HPDE6-E6E7 (cell line): ENCODE results near the gene GLRA2.
"Not testable (repeated sequence)": the region's sequence is repeated elsewhere in the genome, so short reads cannot be mapped to it uniquely, and the experiment has no call there.

Experiments used
- DNase-seq: peaks from one replicate; pipeline ENCODE4 v3.0.0; 2011; ENCODE audit warnings: missing footprints; ENCODE audit errors: extremely low spot score

Gene GLRA2

DNA sequence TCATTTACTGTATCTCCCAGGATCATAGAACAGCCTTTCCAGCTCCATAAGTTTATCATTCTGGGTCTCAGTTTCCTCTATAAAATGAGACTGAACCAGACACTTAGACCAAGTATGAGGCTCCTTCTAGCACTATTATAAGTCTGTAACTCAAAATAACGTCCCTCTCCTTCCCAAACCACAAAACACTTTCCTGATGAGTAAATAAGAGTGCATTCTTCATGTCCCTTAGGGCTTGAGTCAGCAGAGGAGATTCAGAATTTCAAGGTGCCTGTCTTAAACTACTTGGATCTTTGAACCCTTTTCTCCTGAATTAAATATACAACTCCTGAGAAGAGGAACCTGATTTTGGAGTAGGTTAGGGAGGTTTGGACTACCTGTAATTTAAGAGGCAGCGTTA is 62.6 kb downstream of the GLRA2 start:
- no peak for DNase-seq

DNA sequence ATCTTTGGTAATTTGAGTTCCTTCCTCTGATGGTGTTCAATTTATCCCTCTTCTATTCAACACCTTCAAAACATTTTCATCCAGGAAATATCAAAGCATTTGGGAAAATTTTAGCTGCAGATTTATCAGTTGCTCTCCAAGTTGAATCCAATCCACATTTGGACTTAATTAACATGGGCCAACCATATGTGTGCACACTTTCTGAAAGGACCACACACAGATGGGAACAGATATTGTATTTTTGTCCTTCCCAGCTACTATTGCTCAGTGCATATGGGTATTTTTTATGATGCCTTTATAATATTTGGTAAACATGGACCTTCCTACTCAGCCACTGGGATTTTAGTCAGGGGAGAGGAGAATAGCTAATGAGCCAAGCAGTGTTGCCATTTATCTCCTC is 65.2 kb downstream of the GLRA2 start:
- DNase-seq: no peak

DNA sequence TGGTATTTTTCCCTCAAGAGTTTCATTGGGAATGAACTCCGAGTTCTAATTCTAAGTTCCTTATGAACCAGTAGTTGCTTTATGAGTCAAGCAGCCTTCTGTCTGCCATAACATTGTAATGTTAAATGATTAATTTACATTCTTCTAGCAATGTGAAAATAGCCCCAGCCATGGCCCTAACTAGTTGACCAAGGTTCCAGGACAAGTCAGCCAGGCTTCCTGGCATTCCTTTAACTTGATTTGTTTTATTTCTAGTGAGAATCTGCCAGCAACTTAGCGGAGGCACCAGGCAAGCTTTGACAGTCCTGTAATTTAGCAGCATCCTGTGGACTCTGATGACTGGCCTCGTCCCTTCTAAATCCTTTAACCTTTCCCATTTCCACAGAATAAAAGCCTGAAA is 69.0 kb downstream of the GLRA2 start:
- DNase-seq: no peak

DNA sequence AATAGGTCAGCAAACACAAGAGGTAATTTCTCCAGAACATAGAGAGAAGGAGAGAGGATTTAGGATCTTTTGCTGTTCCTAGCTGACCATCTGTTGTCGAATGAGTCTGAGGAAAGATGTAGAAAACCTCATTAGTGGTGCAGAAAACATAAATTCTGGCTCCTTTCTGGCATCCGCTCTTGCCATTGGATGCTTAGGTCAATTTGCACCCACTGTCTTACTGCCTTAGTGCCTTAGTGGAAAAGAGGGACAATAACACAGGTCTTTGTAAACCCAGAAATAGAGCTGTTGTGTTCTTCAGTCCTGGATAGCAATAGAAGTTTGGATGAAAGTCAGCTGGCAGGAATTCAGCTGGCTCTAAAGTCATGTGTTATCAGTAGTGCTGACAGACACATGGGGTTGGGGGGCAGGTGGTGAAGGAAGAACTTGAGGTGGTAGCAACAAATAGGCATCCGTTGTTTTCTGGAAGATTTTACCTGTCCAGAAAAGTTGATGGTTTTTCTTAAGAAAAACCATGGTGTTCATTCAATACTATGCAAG is 78.2 kb downstream of the GLRA2 start:
- no peak for DNase-seq

DNA sequence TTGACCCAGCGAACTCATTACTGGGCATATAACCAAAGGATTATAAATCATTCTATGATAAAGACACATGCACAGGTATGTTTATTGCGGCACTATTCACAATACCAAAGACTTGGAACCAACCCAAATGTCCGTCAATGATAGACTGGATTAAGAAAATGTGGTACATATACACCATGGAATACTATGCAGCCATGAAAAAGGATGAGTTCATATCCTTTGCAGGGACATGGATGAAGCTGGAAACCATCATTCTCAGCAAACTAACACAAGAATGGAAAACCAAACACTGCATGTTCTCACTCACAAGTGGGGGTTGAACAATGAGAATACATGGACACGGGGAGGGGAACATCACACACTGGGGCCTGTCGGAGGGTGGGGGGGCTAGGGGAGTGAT is 83.1 kb downstream of the GLRA2 start:
- not testable (repeated sequence) for DNase-seq

GRCh38 chrX:14616301-14616700 is 87.0 kb downstream of the GLRA2 start:
- DNase-seq: no peak

GRCh38 chrX:14616836-14617235 is 87.5 kb downstream of the GLRA2 start:
- no peak for DNase-seq

GRCh38 chrX:14618177-14618965 is 89.0 kb downstream of the GLRA2 start:
- no peak for DNase-seq

DNA sequence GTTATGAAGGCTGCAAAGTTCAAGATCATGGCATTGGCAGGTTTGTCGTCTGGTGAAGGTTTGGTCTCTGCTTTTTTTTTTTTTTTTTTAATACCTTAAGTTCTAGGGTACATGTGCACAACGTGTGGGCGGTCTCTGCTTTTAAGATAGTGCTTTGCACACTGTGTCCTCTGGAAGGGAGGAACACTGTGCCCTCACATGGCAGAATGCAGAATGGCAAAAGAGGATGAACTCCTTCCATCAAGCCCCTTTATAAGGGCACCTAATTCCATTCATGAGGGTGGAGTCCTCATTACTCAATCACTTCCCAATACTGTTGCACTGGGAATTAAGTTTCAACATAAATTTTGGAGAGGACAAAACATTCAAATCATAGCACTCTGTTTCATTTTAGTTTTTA is 101.4 kb downstream of the GLRA2 start:
- no peak for DNase-seq

GRCh38 chrX:14641681-14642655 is 112.6 kb downstream of the GLRA2 start:
- DNase-seq: no peak

- DNase-seq: no peak
Measured at GRCh38 chrX:14660970-14661369, 131.6 kb downstream of the GLRA2 start.

DNA sequence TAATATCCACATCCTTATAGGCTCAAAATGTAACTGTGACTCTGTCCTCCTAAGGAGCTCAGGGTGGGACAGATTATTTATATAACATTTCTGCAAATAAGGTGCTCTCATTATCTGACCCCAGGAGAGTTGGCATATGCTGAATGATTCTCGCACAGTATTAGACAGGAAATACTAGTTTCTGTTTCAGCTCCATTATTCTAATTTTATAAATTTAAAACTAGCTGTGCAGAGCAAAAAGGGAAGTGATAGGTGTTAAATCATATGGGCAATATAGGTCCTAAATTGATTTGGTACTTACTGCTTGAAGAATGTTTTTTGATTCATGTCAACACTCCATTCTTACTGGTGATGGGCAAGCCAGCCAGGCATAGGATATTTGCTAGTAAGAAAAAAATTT is 141.5 kb downstream of the GLRA2 start:
- DNase-seq: no peak

- DNase-seq: no peak
Measured at GRCh38 chrX:14672611-14673172, 143.4 kb downstream of the GLRA2 start.

DNA sequence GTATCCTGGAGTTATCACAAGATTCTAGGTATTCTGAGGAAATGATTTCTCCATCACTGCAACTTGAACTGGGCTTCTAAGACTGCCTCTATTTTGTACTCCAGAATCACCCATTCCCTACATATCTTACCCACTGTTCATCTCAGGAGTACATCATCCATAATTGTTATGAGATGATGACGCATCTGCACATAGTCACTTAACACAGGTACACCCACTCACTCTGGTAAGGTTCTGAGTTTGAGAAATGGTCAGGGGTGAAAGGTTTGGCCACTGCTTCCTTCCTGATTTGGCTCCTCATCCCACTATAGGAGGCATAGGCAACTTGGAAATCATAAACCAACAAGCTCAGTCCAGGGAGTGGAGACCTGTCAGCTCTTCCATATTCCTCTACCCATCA is 143.9 kb downstream of the GLRA2 start:
- no peak for DNase-seq

DNA sequence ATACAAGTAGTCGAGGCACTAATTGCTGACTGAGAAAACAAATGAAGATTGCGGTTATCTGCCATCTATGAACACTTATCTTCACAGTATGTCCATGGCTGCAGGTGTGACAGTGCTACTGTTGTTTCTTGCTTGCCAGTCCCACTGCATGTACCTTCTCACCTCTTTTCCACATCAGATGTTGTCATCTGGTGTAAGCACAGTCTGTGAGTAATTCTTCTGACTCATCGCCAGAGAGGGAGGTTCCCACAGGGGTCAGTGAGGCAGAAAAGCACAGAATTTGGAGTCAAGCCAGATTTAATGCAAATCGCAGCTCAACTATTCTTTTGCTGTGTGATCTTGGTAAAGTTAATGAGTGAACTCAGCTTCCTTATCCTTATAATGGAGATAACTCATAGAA is 144.4 kb downstream of the GLRA2 start:
- peak; percentile 64 for DNase-seq

DNA sequence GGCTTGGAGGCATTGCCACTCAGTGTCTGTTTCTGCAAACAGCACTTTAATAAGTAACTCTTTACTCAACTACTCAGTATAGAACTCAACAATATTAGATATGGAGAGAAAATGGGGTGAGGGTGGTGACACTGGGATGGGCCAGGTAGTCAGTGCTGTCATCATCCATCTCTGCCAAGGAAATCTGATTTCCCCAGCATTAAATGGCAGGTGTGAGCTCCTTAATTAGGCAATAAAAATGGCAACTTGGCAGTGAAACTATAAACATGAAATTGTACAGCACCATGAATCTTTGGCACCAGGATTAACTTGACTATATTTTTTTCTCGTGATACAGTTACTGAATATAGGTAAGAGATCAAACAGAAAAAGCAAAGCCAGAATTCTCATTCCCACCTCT is 146.2 kb downstream of the GLRA2 start:
- DNase-seq: no peak

DNA sequence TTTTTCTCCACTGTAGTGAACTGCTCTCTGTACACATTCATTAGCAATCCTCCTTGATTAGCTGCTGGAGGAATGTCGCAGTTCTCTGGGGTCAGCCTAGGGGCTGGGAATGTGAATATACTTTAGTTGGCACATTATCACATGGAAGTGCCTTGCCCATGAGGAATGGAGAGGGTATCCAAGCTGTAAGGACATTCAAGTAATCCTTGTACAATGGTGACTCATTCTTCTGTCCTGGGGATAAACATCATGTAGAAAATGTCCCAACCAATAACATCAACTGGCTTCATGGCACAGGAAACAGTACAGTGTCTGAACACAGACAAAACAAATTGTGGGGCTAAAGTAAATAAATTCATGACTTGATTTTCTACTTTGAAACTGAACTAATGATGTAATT is 147.1 kb downstream of the GLRA2 start:
- DNase-seq: no peak

GRCh38 chrX:14688331-14688730 is 159.0 kb downstream of the GLRA2 start:
- DNase-seq: not testable (repeated sequence)

- no peak for DNase-seq
Measured at GRCh38 chrX:14690553-14690952, 161.2 kb downstream of the GLRA2 start.

DNA sequence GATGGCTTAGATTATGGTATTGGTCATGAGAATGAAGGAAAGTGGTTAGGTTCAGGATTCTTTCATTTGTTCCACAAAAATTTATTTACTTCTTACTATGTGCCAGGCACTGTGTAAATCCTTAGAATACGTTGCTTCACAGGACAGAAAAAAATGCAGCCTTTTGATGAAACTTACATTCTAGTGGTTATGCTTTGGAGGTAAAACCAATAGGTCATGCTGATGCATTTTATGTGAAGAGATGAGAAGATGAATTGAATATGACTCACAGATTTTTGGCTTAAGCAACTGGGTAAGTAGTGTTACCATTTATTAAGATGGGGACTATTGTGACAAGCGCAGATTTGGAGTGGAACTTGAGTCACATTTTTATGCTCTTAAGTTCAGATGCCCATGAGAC is 165.3 kb downstream of the GLRA2 start:
- DNase-seq: no peak

GRCh38 chrX:14697451-14697850 is 168.1 kb downstream of the GLRA2 start:
- peak; percentile 7 for DNase-seq

DNA sequence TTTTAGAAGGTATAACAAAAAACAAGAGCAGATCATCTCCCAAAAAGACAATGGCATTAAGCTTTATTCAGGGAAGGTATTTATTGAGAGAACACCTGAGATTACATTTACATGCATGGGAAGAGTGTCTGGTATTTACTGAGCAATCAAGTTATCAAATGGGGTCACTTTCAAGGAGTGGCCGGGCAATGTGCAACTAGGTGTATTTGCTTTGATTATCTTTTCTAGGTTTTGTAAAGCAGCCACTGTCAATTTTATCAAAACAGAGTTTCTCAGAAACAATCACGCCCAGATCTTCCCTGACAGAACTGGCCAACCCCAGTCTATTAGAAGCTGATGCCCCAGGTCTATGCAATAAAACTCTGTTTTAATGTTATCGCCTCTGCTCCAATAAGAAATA is 169.5 kb downstream of the GLRA2 start:
- no peak for DNase-seq
